ENCODE data around the gene NLK. TPM values are rescaled to one million over a fixed set of nuclear protein-coding genes. Genes with fewer than 3 reads are reported as not detected.

NLK gene
- total RNA-seq, 1 experiment from 2014 or later = 12.8 TPM

GRCh38 chr17:28010406-28010805 lies 32.1 kb upstream of the NLK start:
- Histone ChIP-seq H3K27me3 (ENCODE audit: insufficient read depth, low read length) (peaks cover 46% of the 10 kb centered on the region), H3K4me3 (replicated peaks in 1 of 2; ENCODE audit: low read depth in 1 of 2, low read length in 2 of 2) (no peak overlapping the region), H4K20me1 (ENCODE audit: insufficient read depth) (no peaks in the 10 kb centered on the region), H3K27ac (ENCODE audit: low read depth, low read length) (no peak overlapping the region), H3K9me2 (ENCODE audit: insufficient read depth) (no peaks in the 10 kb centered on the region), H3K9ac (ENCODE audit: low read length) (no peak overlapping the region), H3K9me3 (ENCODE audit: control insufficient read depth in 1 of 2, insufficient read depth in 1 of 2, low read depth in 1 of 2, low read length in 2 of 2) (no peaks in the 10 kb centered on the region), H3K4me1 (ENCODE audit: control insufficient read depth in 1 of 2, insufficient read depth in 2 of 2, low read length in 2 of 2) (no peaks in the 10 kb centered on the region), H2AFZ (ENCODE audit: low read depth, low read length, poor library complexity, severe bottlenecking) (no peak overlapping the region), H3K79me2 (ENCODE audit: insufficient read depth, low read length) (no peaks in the 10 kb centered on the region), H3K36me3 (ENCODE audit: control insufficient read depth in 1 of 2, insufficient read depth in 2 of 2, low read length in 2 of 2) (no peaks in the 10 kb centered on the region), H3K4me2 (ENCODE audit: low read length) (no peak overlapping the region)
- no TSS peak for BruUV-seq (replicated peaks)
- intact Hi-C loops (cut with micrococcal nuclease) = no loop called here
- TF ChIP-seq TCF7L2 (IDR thresholded peaks at IDR 0.05; ENCODE audit: borderline replicate concordance, extremely low read depth, insufficient read depth, insufficient read length) = no peak
- no peak for TF ChIP-seq CBX3 (IDR thresholded peaks at IDR 0.05; ENCODE audit: low read depth)
- no peak for TF ChIP-seq RAD21 (IDR thresholded peaks at IDR 0.05; ENCODE audit: low read depth)
- no peak for TF ChIP-seq EGR1 (IDR thresholded peaks at IDR 0.05; ENCODE audit: low read depth)
- no peak for TF ChIP-seq ZNF274 (IDR thresholded peaks at IDR 0.05; ENCODE audit: low read depth, low read length)
- no peak for TF ChIP-seq CEBPB (IDR thresholded peaks at IDR 0.05; ENCODE audit: low read depth)
- TF ChIP-seq POLR2A (IDR thresholded peaks at IDR 0.05; ENCODE audit: borderline replicate concordance, extremely low read depth, insufficient read depth, insufficient read length) = no peak
- no peak for TF ChIP-seq EZH2phosphoT487 (IDR thresholded peaks at IDR 0.05; ENCODE audit: borderline replicate concordance)
- TF ChIP-seq SRF (IDR thresholded peaks at IDR 0.05; ENCODE audit: low read depth) = no peak
- TF ChIP-seq ATF3 (IDR thresholded peaks at IDR 0.05) = no peak
- TF ChIP-seq EZH2 (IDR thresholded peaks at IDR 0.05) = no peak
- TF ChIP-seq REST (IDR thresholded peaks at IDR 0.05; ENCODE audit: low read depth) = no peak
- TF ChIP-seq SIN3A (IDR thresholded peaks at IDR 0.05; ENCODE audit: low read depth) = no peak
- TF ChIP-seq POLR2AphosphoS5 (IDR thresholded peaks at IDR 0.05; ENCODE audit: low read depth, low read length) = no peak
- no peak for TF ChIP-seq CTCF (IDR thresholded peaks at IDR 0.05 in 2 of 3, conservative IDR thresholded peaks at IDR 0.05 in 1 of 3; ENCODE audit: borderline replicate concordance in 1 of 3, insufficient read depth in 1 of 3, low read depth in 2 of 3, low read length in 2 of 3)
- TF ChIP-seq ELF1 (IDR thresholded peaks at IDR 0.05; ENCODE audit: borderline replicate concordance, low read depth) = no peak
- TF ChIP-seq ZBTB33 (IDR thresholded peaks at IDR 0.05; ENCODE audit: extremely low read depth, insufficient replicate concordance, low read length) = no peak
- DNase-seq (ENCODE audit: low read depth, low spot score) (no peak), ATAC-seq (no peak)
- ChIA-PET POLR2A (no interaction called here), RAD21 (ENCODE audit: low non-redundant PET in 1 of 2, low total read pairs in 2 of 2, uncharacterized antibody in 2 of 2, unreplicated experiment in 2 of 2) (no interaction called here), CTCF (no interaction called here)

Measured in HCT116 (cell line).